Stimulated activated CD8-positive, alpha-beta memory T cell treated with anti-CD3 and anti-CD28 coated beads, Interleukin-7, amount 100 ng/mL, for 24 hours (primary cell): ENCODE data around the gene ZFR2.
"Not testable (repeated sequence)": the region's sequence is repeated elsewhere in the genome, so short reads cannot be mapped to it uniquely, and the experiment has no call there.

Experiments
- DNase-seq: peaks from one replicate; pipeline ENCODE4 v3.0.0-alpha.2; 2020; ENCODE audit warnings: low read depth

The ZFR2 gene

GRCh38 chr19:3770136-3770999, 98.5 kb downstream of the ZFR2 start:
- DNase-seq: no peak

- no peak for DNase-seq
Observed at GRCh38 chr19:3769494-3769893, 99.3 kb downstream of the ZFR2 start.

- DNase-seq: no peak
Observed at GRCh38 chr19:3768748-3769099, 100.1 kb downstream of the ZFR2 start.

- DNase-seq: no peak
Observed at GRCh38 chr19:3768015-3768747, 100.7 kb downstream of the ZFR2 start.

DNA sequence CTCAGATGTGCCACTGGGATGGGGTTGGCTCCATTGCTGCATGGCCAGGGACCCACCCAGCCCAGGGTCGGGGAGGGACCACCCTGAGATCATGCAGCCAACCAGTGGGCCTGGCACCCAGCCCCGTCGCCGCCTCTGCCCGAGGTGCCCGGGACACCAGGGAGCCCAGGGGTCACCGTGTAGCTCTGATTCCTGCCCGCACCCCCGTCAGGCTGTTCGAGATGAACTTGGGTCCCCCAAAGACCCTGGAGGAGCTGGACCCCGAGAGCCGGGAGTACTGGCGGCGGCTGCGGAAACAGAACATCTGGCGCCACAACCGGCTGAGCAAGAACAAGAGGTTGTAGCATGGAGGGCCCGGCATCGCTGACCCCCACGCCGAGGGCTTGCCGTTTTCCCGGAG, 101.8 kb downstream of the ZFR2 start:
- no peak for DNase-seq

DNA sequence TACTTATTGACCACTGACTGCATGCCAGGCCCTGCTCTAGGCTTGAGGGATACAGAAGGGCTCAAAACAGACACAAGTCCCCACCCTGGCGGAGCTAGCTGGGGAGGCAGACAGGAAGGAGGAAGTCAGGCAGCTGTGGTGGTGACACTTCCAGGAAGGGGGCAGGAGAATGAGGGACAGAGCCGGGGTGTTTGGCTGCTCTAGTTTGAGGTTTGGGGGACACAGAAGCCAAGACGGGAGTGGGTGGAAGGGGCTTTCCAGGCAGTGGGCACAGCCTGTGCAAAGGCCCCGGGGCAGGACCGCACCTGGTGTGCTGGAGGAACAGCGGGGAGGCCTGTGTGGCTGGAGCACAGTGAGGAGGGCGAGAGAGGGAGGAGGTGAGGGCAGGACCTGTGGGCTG, 102.3 kb downstream of the ZFR2 start:
- no peak for DNase-seq

- not testable (repeated sequence) for DNase-seq
Observed at GRCh38 chr19:3765757-3766156, 103.1 kb downstream of the ZFR2 start.

- no peak for DNase-seq
Observed at GRCh38 chr19:3765121-3765520, 103.7 kb downstream of the ZFR2 start.

- peak; percentile 98 for DNase-seq
Observed at GRCh38 chr19:3762501-3763459, 106.1 kb downstream of the ZFR2 start, which contains the start of gene MRPL54. Gene MRPL54 (plus strand): TSS chr19:3762682. CDS start chr19:3762701, 19 bp downstream.

DNA sequence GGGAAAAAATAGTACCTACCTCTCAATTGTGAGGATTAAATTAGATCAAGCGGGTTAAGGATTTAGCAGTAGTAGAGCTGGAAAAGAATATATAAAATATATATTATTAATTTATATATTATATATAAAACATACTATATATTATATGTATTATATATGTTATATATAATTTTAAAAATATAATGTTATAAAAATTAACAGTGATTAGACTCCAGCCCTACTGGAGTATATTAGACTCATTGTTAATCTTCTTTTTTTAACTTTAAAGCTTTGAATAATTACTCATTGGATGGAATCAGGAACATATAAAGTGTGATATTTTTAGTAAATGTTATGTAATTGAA, 106.7 kb downstream of the ZFR2 start:
- DNase-seq: no peak

GRCh38 chr19:3761382-3762129, 107.3 kb downstream of the ZFR2 start, which contains the start of gene APBA3:
Gene APBA3 (minus strand): TSS chr19:3761692. CDS start chr19:3760264, 1,428 bp downstream.
- peak; percentile 93 for DNase-seq

DNA sequence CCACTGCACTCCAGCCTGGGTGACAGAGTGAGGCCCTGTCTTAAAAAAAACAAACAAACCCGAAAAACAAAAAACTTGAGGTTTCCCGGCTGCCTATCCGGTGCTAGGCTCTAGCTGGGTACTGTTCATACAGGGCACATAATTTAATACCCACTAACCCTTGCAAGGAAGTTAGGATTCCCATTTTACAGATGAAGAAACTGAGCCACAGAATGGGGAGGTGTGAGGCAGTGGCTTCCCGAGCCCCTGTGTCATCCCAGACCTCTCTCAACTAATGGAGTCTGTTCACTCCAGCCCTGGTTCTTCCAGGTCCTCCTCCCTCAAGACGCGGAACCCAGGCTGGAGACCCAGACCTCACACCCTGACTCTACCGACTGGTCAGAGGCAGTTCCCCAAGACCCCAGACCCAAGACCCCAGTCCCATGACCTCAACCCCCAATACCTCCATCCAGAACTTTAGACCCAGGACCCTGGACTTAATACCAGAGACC, 107.9 kb downstream of the ZFR2 start:
- no peak for DNase-seq

DNA sequence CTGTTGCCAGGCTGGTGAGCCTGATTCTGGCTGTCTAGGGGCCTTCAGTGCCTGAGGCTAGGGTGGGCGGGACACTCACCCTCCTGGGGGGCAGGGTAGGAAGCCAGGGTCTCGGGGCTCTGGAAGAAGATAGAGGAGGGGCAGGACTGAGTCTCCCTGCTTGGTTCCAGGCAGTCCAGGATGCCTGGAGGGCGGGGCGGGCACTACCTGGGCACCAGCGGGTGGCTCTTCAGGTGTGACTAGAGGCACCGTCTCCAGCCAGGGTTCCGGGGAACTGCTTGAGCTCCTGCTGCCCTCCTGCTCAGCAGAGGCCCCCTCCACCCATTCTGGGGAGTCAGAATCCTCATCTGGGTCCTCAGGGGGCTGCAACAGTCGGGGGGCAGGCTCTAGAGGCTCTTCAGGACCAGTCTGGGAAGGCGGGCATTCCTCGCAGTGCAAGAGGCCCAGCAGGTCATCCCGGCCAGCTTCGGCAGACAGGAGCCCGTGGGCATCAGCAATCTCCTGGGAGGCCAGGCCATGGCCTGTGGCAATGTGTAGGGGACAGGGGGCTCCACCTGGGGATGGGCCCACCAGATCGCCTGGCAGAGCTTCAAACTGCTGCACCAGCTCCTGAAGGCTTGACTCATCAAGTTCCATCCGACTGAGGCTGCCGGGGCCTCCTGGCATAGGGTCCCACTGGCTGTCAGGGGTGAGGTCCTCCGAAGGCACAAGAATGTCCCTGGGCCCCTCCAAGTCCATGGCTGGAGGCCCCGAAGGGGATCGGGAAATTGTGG, 109.2 kb downstream of the ZFR2 start:
- no peak for DNase-seq

DNA sequence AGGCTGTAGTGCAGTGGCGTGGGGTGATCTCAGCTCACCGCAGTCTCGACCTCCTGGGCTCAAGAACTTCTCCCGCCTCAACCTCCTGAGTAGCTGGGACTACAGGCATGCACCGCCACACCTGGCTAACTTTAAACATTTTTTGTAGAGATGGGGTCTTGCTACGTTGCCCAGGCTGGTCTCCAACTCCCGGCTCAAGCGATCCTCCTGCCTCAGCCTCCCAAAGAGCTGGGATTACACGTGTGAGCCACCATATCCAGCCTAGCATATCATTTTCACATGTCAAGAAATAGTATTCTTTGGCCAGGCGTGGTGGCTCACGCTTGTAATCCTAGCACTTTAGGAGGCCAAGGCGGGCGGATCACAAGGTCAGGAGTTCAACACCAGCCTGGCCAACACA, 110.5 kb downstream of the ZFR2 start:
- not testable (repeated sequence) for DNase-seq

GRCh38 chr19:3757705-3758104, 111.1 kb downstream of the ZFR2 start:
- DNase-seq: not testable (repeated sequence)
